ENCODE results near the gene ERCC2.
"Not testable (repeated sequence)": the region's sequence is repeated elsewhere in the genome, so short reads cannot be mapped to it uniquely, and the experiment has no call there.

Gene ERCC2

DNA sequence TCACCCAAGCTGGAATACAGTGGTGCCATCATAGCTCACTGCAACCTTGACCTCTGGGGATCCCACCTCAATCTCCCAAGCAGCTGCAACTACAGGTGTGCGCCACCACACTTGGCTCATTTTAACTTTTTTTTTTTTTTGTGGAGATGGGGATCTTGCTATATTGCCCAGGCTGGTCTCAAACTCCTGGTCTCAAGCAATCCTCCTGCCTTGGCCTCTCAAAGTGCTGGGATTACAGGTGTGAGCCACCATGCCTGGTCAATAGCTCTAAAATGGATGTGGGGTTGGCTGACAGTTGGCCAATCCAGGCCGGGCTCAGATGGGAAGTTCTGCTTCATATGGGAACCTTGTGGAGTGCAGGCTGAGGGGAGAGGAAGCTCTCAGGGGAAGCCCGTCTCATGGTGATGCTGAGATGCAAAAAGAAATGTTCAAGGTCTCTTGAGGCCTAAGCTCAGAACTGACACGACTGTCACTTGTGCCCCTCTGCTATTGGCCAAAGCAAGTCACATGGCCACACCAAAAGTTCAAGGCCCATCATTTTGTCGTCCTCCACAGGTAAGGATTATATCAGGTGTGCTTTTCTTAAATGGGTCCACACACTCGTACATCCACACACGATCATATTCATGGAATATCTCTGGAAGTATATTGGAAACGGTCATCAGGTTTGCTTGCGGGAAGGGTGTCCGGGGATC lies 36.6 kb downstream of the ERCC2 start:
- DNase-seq (ENCODE audit: low read depth in 2 of 2), result no peak

- no peak for DNase-seq (ENCODE audit: low read depth in 2 of 2)
Measured at GRCh38 chr19:45331411-45331810, 39.0 kb downstream of the ERCC2 start.

DNA sequence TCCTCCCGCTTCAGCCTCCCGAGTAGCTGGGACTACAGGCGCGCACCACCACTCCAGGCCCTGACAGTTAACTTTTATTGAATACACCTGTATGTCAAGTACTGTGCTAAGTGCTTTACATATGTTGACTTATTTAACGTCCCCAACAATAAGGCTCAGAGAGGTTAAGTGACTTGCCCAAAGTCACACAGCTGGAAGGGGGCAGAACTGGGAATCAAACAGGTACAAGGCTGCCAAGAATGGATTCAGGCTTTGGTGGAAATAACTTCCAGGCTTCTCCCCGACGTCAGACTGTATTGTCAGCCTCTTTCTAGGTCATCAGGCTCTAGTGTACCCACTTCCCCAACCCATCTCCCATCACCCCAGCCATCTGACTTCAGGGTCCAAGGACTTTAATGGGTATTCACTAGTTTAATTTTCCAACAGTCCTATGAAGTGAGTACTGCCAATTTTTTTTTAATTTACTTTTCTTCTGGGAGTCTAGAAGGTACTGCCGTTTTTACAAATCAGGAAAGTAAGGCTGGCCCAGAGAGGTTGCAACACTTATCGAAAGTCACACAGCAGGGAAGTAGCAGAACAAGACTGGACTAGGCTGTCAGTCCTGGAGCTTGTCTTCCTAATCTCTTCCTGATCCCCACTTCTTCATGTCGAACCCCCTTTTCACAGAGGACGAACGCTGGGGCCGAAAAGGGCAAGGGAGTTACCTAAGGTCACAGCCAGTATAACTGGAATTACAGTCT lies 42.8 kb downstream of the ERCC2 start:
- DNase-seq (ENCODE audit: low read depth in 2 of 2), result no peak

GRCh38 chr19:45324349-45324907 lies 45.9 kb downstream of the ERCC2 start:
- DNase-seq (ENCODE audit: low read depth in 2 of 2), result no peak

- DNase-seq (ENCODE audit: low read depth in 2 of 2), result no peak
Measured at GRCh38 chr19:45323671-45324081, 46.7 kb downstream of the ERCC2 start.

GRCh38 chr19:45322744-45323281 lies 47.6 kb downstream of the ERCC2 start, which contains the start of gene CKM:
CKM (minus strand) TSS chr19:45322875; CDS start chr19:45319713, 3,162 bp downstream.
- DNase-seq (ENCODE audit: low read depth in 2 of 2), result no peak

- no peak for DNase-seq (ENCODE audit: low read depth in 2 of 2)
Measured at GRCh38 chr19:45322311-45322710, 48.1 kb downstream of the ERCC2 start.

GRCh38 chr19:45321848-45322247 lies 48.5 kb downstream of the ERCC2 start:
- no peak for DNase-seq (ENCODE audit: low read depth in 2 of 2)

- DNase-seq (ENCODE audit: low read depth in 2 of 2), result no peak
Measured at GRCh38 chr19:45320997-45321775, 49.2 kb downstream of the ERCC2 start.

DNA sequence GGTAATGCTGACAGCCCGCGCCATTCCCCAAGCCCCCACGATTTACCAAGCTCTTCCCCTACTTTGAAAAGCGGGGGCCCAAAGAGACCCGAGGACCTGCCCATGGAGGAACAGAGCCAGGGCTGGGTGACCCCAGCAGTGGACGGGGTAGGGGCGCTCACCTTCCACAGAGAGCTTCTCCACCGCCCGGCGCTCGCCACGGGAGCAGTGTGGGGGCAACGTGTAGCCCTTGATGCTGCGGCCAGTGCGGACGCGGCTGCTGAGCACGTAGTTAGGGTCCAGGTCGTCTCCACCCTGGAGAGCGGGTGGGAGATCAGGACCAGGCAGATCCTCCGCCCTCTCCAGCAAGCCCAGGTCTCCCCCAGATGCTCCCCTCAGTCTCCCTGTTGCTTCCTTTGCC lies 55.1 kb downstream of the ERCC2 start:
- DNase-seq (ENCODE audit: low read depth in 2 of 2), result no peak

DNA sequence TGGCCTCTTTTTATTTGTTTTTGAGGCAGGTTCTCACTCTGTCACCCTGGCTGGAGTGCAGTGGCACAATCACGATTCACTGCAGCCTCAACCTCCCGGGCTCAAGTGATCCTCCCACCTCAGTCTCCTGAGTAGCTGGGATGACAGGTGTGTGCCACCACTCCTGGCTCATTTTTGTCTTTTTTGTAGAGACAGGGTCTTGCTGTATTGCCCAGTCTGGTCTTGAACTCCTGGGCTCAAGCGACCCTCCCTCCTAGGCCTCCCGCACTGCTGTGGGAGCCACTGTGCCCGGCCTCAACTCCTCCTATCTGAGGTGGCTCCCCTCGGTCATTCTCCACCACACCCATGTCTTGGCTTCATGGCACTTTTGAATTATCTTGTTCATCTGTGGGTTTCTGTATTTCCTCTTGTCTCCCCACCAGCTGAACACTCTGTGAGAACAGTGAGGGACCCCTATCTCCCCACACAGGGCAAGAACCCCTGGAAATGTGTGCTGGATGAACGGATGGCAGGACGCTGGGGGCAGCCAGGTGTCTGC lies 55.6 kb downstream of the ERCC2 start:
- DNase-seq (ENCODE audit: low read depth in 2 of 2), result no peak

DNA sequence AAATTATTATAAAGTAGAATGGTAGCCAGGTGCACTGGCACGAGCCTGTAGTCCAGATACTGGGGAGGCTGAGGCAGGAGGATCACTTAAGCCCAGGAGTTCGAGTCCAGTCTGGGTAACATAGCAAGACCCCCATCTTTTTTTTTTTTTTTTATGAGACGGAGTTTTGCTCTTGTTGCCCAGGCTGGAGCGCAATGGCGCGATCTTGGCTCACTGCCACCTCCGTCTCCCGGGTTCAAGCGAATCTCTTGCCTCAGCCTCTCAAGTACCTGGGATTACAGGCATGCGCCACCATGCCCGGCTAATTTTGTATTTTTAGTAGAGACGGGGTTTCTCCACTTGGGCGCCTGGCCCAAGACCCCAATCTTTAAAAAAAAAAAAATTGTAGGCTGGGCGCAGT lies 58.1 kb downstream of the ERCC2 start:
- not testable (repeated sequence) for DNase-seq (ENCODE audit: low read depth in 2 of 2)

DNA sequence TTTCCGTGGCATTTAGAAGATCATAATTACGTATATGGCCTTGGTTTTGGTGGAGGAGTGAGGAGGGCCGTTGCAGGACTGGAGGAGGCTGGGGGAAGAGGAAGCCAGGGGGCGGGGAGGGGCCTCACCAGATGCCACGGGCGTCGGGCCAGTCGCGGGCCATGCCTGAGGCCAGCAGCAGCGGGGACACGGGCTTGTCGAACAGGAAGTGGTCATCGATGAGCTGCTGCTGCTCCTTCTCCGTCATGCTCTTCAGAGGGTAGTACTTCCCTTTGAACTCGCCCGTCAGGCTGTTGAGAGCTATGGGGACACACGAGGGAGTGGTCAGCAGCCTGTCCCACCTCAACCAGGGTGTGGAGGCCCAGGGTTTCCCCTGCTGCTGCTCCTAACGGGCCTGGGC lies 58.8 kb downstream of the ERCC2 start:
- DNase-seq (ENCODE audit: low read depth in 2 of 2), result no peak

- not testable (repeated sequence) for DNase-seq (ENCODE audit: low read depth in 2 of 2)
Measured at GRCh38 chr19:45309322-45309721, 61.1 kb downstream of the ERCC2 start.

GRCh38 chr19:45307361-45307760 lies 63.0 kb downstream of the ERCC2 start:
- DNase-seq (ENCODE audit: low read depth in 2 of 2), result no peak

DNA sequence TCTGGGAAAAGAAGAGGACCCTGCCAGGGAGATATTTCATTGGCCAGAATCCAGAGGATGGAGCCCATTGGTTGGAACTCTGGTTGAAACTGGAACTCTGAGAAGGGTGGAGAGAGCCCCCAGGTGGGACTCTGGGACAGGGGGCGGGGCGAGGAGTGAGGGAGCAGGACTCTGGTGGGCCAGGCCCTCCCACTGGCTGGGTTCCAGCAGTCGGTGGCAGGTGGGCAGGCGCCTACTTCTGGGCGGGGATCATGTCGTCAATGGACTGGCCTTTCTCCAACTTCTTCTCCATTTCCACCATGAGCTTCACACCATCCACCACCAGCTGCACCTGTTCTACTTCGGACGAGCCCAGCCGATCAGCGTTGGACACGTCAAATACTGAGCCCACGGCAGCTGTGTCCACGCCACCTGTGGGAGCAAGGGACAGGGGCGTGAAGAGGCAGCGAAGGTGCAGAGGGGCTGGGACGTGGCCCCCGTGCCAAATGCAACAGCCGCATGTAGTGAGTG lies 63.8 kb downstream of the ERCC2 start:
- no peak for DNase-seq (ENCODE audit: low read depth in 2 of 2)

GRCh38 chr19:45306040-45306439 lies 64.3 kb downstream of the ERCC2 start:
- no peak for DNase-seq (ENCODE audit: low read depth in 2 of 2)

DNA sequence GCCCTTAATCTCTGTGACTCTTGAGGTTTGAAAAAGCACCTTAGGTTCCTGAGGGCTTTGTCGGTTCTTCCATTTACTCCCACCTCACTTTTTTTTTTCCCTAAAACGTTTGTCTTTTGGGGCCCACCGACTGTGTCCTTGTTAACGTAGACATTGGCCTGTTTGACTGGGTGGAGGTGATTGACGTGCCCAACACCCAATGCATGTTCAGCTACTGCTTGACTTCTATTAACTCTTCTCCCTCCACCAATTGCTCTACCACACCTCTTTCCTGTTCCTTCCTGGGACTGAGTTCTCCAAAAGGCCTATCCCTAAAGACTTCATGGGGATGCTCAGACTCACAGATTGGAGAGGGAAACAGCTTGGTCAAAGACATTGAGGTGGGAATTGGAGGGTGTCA lies 65.0 kb downstream of the ERCC2 start:
- no peak for DNase-seq (ENCODE audit: low read depth in 2 of 2)

DNA sequence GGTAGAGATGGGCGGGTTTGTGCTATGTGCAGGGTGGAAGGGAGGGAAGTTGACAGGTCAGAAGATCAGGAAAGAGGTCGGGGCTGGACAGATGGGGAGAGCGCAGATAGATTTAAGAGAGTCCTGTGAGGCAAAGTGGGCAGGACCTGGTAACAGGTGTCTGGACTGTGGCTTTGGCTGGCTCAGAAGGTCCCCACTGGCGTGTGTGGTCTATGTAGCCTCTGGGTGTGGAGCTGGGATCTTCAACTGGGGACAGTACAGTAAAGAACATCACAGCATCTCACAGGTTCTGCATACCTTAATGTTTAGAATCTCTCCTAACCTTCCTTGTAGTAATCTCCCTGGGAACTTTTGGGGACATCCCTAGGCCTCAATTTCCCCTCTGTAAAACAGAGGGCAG lies 65.4 kb downstream of the ERCC2 start:
- DNase-seq (ENCODE audit: low read depth in 2 of 2), result no peak

DNA sequence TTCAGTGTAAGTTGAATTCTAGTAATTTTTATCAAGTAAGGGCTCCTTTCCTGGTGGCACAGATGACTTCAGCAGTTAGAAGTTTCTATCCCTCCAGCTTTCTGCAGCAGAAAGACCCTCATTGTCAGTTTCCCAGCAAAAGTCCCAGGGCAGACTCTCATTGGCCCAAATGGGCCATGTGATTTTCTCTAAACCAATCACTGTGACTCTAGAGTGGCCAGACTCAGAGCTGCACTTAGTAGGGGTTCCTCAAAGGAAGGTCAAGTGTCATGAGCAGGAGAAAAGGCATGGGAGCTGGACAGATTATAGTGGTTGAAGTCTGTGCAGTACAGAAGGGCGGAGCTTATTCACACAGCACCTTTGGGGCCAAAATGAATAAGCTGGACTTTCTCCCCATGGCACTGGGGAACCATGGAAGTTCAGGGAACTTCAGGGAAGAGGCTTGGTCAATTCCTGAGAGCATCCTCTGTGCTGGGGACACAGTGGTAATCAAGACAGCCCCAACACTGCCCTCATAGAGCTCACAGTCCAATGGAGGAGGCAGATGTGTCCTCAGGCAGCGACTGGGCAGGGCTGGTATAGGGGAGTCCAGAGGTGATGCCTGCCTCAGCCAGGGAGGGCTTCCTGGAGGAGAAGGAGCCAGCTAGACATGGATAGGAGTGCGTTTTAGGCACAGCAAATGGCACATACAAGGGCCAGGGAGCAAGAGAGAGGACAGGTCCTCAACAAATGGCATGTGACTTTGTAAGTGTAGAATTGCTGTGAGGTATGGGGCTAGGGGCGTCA lies 66.0 kb downstream of the ERCC2 start:
- DNase-seq (ENCODE audit: low read depth in 2 of 2), result no peak

Data from stimulated activated CD8-positive, alpha-beta memory T cell treated with anti-CD3 and anti-CD28 coated beads, Interleukin-15, amount 100 ng/mL, for 48 hours (primary cell).